Measurements from ENCODE around the gene MSI2. TPM values are rescaled to one million over a fixed set of nuclear protein-coding genes. Genes with fewer than 3 reads are reported as not detected.

Gene MSI2
- total RNA-seq, 1 donor from 2014 or later: 140 TPM

- H3K27ac Mint-ChIP-seq (ENCODE audit: unreplicated experiment): no peak overlapping the region
- TF ChIP-seq CTCF (conservative IDR thresholded peaks at IDR 0.05): no peak
- DNase-seq (ENCODE audit: low read depth, low spot score): no peak
- no peak overlapping the region for H3K4me3 Mint-ChIP-seq
- H3K27me3 Mint-ChIP-seq (ENCODE audit: low read depth): no peaks in the 10 kb centered on the region
- peaks cover 73% of the 10 kb centered on the region for H3K4me1 Mint-ChIP-seq
- no peaks in the 10 kb centered on the region for H3K36me3 Mint-ChIP-seq (ENCODE audit: low read depth)
- no peaks in the 10 kb centered on the region for H3K9me3 Mint-ChIP-seq
Observed at GRCh38 chr17:57521606-57522005, 265.3 kb downstream of the MSI2 start.

GRCh38 chr17:57522042-57523005 lies 266.0 kb downstream of the MSI2 start:
- Mint-ChIP-seq H3K9me3 (no peaks in the 10 kb centered on the region), H3K36me3 (ENCODE audit: low read depth) (no peaks in the 10 kb centered on the region), H3K4me1 (peaks cover 66% of the 10 kb centered on the region), H3K27ac (ENCODE audit: unreplicated experiment) (peak overlapping the region; percentile 93), H3K27me3 (ENCODE audit: low read depth) (no peaks in the 10 kb centered on the region), H3K4me3 (peak overlapping the region; percentile 19)
- DNase-seq (ENCODE audit: low read depth, low spot score): no peak
- no peak for TF ChIP-seq CTCF (conservative IDR thresholded peaks at IDR 0.05)

GRCh38 chr17:57523926-57524632 lies 267.8 kb downstream of the MSI2 start:
- H3K36me3 Mint-ChIP-seq (ENCODE audit: low read depth): no peaks in the 10 kb centered on the region
- H3K27me3 Mint-ChIP-seq (ENCODE audit: low read depth): no peaks in the 10 kb centered on the region
- peaks cover 48% of the 10 kb centered on the region for H3K4me1 Mint-ChIP-seq
- H3K27ac Mint-ChIP-seq (ENCODE audit: unreplicated experiment): peak overlapping the region; percentile 93
- TF ChIP-seq CTCF (conservative IDR thresholded peaks at IDR 0.05): no peak
- peak overlapping the region; percentile 13 for H3K4me3 Mint-ChIP-seq
- DNase-seq (ENCODE audit: low read depth, low spot score): no peak
- H3K9me3 Mint-ChIP-seq: no peaks in the 10 kb centered on the region

GRCh38 chr17:57524839-57525568 lies 268.7 kb downstream of the MSI2 start:
- no peak for DNase-seq (ENCODE audit: low read depth, low spot score)
- H3K27me3 Mint-ChIP-seq (ENCODE audit: low read depth): no peaks in the 10 kb centered on the region
- peak overlapping the region; percentile 93 for H3K27ac Mint-ChIP-seq (ENCODE audit: unreplicated experiment)
- peak overlapping the region; percentile 58 for H3K4me3 Mint-ChIP-seq
- no peak for TF ChIP-seq CTCF (conservative IDR thresholded peaks at IDR 0.05)
- no peaks in the 10 kb centered on the region for H3K36me3 Mint-ChIP-seq (ENCODE audit: low read depth)
- H3K4me1 Mint-ChIP-seq: peaks cover 49% of the 10 kb centered on the region
- H3K9me3 Mint-ChIP-seq: no peaks in the 10 kb centered on the region

Measured in neural crest cell (in vitro differentiated cells).